Neutrophil (primary cell): Measurements from ENCODE around the gene HOXD10.

ENCODE experiments used
- H3K27ac ChIP-seq: fragments of 200-600 bp; sonication (generic); 2 replicates; pipeline ENCODE4 v1.5.1; 2016; ENCODE audit warnings: mild to moderate bottlenecking, moderate library complexity
- H3K27me3 ChIP-seq: fragments of 200-600 bp; sonication (generic); 2 replicates; pipeline ENCODE4 v1.6.0; 2016; ENCODE audit warnings: mild to moderate bottlenecking
- H3K36me3 ChIP-seq: fragments of 200-600 bp; sonication (generic); 2 replicates; pipeline ENCODE4 v1.5.1; 2017
- H3K4me1 ChIP-seq, 2 experiments: fragments of 200-600 bp in 1 of 2; sonication (generic) in 1 of 2; 1 replicate in 1 of 2; 2 replicates in 1 of 2; pipeline versions ENCODE4 v1.5.1 to v1.6.1; 2013 to 2016; ENCODE audit warnings: low read depth in 1 of 2, low read length in 1 of 2, mild to moderate bottlenecking in 1 of 2, moderate library complexity in 1 of 2; ENCODE audit not compliant: control insufficient read depth in 1 of 2, insufficient read depth in 1 of 2
- H3K4me3 ChIP-seq, 2 experiments: fragments of 200-600 bp in 1 of 2; sonication (generic) in 1 of 2; 1 replicate in 1 of 2; 2 replicates in 1 of 2; pipeline ENCODE4 v1.5.1; 2013 to 2016; ENCODE audit warnings: low read depth in 1 of 2, low read length in 1 of 2, mild to moderate bottlenecking in 1 of 2, moderate library complexity in 1 of 2
- H3K9me3 ChIP-seq: fragments of 200-600 bp; sonication (generic); 2 replicates; pipeline ENCODE4 v1.5.1; 2016
- TF ChIP-seq, protein P1 (sequence below): fragments of 200-600 bp; sonication (generic); IDR thresholded peaks from 2 replicates; pipeline ENCODE4 v1.5.1; 2016; ENCODE audit warnings: antibody characterized with exemption

HOXD10 gene

DNA sequence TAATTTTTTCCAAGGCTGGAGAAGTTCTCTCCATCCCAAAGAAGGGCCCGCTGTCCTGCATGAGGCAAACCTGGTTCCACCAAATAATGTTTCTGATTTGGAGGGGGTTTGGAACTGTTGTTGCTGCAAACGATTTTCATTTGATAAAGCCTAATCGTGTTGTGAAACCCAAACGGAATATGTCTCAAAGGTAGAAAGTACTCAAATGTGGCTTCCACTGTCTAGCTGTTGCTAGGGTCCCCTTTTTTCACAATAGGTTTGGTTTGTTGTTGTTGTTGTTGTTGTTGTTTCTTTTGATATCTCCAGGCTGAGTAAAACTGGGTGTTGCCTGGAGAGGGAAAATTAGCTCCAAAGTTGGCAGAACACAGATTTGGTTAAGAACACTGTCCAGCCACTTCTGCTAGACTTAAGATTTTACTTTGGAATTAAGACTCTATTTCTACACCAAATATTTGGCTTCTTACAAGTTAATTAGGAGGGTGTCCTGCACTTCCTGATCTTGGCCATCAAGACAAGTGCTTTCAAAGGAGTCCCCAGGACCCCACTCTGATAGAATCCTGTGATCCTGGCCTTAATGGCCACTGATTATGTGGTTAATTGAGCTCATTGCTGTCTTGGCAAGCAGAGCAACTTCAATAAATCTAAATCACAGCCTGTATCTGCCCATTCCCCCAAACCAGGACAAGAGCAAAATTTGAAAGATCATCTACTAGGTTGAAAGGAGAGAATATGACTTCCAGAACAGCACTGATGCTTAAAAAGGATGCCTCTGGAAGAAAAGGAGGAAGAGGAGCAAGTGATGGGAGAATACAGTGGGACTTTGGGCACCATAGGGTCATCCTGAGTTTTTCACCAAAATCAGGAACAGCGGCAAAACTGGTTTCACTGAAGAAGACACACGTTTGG lies 27.4 kb upstream of the HOXD10 start:
- H3K4me1 ChIP-seq, result peaks cover 44 to 52% of the 10 kb centered on the region in 2 experiments
- H3K4me3 ChIP-seq, result no peak overlapping the region
- peaks cover 100% of the 10 kb centered on the region for H3K27me3 ChIP-seq
- no peaks in the 10 kb centered on the region for H3K36me3 ChIP-seq
- TF ChIP-seq, protein P1, sequence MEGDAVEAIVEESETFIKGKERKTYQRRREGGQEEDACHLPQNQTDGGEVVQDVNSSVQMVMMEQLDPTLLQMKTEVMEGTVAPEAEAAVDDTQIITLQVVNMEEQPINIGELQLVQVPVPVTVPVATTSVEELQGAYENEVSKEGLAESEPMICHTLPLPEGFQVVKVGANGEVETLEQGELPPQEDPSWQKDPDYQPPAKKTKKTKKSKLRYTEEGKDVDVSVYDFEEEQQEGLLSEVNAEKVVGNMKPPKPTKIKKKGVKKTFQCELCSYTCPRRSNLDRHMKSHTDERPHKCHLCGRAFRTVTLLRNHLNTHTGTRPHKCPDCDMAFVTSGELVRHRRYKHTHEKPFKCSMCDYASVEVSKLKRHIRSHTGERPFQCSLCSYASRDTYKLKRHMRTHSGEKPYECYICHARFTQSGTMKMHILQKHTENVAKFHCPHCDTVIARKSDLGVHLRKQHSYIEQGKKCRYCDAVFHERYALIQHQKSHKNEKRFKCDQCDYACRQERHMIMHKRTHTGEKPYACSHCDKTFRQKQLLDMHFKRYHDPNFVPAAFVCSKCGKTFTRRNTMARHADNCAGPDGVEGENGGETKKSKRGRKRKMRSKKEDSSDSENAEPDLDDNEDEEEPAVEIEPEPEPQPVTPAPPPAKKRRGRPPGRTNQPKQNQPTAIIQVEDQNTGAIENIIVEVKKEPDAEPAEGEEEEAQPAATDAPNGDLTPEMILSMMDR, result no peak
- H3K9me3 ChIP-seq, result no peaks in the 10 kb centered on the region
- no peak overlapping the region for H3K27ac ChIP-seq

DNA sequence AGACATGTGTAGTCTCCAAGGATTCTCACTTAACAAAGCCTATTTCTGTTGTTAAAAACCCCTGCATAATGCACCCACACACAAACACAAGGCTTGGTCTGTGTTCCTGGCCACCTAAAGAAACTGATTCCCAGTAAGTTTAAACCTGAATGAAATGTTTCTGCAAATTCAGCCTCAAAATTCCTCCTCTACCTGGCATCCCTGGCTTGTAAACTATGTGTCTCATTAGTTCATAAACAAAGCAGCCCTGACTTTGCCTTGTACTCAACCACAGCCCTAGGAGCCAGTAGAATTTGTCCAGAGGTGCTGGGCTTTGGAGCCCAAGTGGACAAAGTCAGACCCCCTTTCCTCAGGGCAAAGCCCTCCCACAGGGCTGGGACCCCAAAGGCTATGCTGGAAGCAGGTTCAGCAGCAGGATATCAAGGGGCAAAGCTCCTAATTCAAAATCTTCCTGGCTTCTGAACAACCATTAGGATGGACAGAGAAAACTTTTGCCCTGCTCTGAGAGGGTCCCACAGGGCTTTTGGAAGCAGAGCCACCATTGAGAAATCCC lies 26.7 kb upstream of the HOXD10 start:
- Histone ChIP-seq H3K27me3 (peaks cover 100% of the 10 kb centered on the region), H3K4me3 (no peak overlapping the region), H3K27ac (no peak overlapping the region), H3K9me3 (no peaks in the 10 kb centered on the region), H3K4me1 (peaks cover 37 to 47% of the 10 kb centered on the region in 2 experiments), H3K36me3 (no peaks in the 10 kb centered on the region)
- TF ChIP-seq, protein P1, result no peak

DNA sequence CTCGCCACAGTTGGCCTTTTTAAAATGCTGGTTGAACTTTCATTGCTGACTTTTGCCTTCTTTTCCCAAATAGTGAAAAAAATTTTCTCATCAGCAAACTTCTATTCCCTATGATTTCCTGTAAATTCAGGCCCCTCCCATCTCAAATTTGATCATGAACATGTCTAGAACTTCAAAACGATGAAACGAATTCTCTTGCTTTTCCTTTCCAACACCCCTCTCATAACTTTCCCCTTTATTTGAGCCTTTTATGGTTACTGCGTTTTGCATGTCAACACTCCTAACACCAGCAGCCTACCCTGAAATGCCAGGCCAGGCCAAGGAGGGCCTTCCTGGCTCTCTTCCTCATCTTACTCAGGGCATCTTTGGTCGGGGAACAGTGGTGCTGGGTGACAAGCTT lies 25.7 kb upstream of the HOXD10 start:
- TF ChIP-seq, protein P1, result no peak
- H3K4me3 ChIP-seq, result no peak overlapping the region
- peaks cover 27 to 38% of the 10 kb centered on the region in 2 experiments for H3K4me1 ChIP-seq
- no peak overlapping the region for H3K27ac ChIP-seq
- no peaks in the 10 kb centered on the region for H3K9me3 ChIP-seq
- peaks cover 100% of the 10 kb centered on the region for H3K27me3 ChIP-seq
- H3K36me3 ChIP-seq, result no peaks in the 10 kb centered on the region

DNA sequence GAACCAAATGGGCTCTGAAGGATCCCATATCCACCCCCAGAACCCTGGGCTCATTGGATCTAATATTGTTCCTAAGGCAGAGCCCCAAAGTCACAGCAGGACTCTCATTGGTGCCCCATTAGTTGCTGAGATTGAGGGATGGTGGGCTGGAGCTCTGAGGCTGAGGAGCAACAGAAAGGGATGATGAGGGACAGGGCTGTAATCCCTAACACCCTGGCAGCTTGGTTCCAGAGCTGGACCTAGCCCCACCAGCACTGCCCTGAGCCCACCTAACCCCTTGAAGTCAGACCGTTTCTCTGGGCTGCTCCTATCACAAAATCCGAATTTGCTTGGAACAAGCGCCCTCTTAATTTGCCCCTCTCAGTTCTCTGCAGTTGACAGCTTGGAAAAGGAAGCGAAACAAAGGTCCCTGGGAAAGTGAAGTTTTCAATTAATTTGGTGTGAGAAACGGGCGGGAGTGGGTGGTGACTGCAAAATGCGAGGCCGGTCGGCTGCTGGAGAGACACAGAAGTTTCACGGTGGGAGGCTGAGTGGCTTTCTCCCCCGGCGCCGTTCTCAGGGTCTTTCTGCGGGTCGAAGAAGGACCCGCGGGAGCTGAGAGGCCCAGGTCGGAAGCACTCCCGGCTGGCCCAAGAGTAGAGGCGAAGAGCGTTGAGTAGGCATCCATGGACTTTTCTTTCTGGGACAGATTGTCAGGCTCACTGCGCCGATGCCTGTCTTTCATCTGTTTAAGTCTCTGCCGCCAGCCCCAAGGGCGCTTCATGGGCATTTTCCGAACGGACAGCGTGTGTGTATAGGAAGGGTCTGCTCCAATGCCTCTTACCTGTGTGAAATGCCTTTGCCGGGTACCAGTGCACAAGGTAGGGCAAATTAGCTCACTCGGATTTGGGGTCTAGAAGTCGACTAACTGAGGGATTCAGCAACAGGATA lies 25.0 kb upstream of the HOXD10 start:
- Histone ChIP-seq H3K36me3 (no peaks in the 10 kb centered on the region), H3K27me3 (peaks cover 100% of the 10 kb centered on the region), H3K4me1 (peaks cover 24 to 38% of the 10 kb centered on the region in 2 experiments), H3K27ac (no peak overlapping the region), H3K9me3 (no peaks in the 10 kb centered on the region), H3K4me3 (no peak overlapping the region)
- TF ChIP-seq, protein P1, result no peak
